Measurements from ENCODE around the gene SCNM1. TPM values are rescaled to one million over a fixed set of nuclear protein-coding genes. Genes with fewer than 3 reads are reported as not detected.
"Not testable (repeated sequence)": the region's sequence is repeated elsewhere in the genome, so short reads cannot be mapped to it uniquely, and the experiment has no call there.

SCNM1 gene
- polyA plus RNA-seq, 1 experiment = 24.9 TPM

DNA sequence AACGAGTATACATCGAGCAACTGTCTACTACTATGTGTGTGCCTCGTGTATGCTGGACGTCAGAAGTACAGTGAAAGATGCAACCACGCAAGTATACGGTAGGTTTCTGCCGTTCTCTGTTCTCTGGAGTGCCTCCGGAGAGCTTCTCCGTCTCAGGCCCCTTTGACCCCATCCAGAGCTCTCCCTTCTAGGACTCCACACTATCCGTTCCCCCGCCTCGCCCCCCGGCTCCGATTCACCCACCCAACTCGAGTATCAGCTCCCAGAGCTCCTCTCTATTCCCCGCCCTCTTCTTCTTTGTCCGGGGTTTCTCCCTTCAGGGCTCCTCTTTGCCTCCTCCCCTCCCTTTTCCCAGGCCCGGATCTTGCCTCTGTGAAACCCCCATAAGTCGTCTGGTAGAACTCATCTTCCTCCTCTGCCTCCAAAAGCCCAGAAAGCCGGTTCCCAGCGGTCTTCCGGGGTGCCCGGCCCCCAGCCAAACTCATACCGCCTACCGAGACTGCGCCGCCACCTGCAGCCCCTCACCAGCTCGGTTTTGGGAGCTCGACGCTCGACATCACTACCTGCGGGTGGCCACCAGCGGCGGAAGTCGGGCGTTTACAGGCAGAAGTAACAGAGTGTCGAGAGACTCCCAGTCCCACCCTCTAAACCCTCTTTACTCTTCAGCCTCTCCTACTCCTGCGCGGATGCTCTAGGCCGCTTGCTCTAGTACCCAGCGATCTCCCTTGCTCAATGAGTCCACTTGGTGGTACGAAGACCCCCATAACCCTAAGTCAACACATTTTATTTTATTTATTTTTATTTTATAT, 23.9 kb downstream of the SCNM1 start, which contains the start of gene VPS72:
VPS72 (minus strand) TSS at position 561 of the 809 bp plus-strand sequence; CDS start at position 485, 76 bp downstream.
- POLR2A ChIA-PET = interaction anchor here (0.5 to 1.5 kb wide), 13 partner anchors 14 to 159 kb away, joined by 3 to 10 read pairs (median 4); partner anchors contain the start of genes PSMD4, TMOD4, TNFAIP8L2 and ZNF687
- CTCF ChIA-PET = interaction anchor here (0.6 to 2.3 kb wide), 5 partner anchors 14 to 181 kb away, joined by 3 to 7 read pairs (median 5); partner anchors contain the start of genes PRUNE1 and TMOD4
- TF ChIP-seq, protein P1, sequence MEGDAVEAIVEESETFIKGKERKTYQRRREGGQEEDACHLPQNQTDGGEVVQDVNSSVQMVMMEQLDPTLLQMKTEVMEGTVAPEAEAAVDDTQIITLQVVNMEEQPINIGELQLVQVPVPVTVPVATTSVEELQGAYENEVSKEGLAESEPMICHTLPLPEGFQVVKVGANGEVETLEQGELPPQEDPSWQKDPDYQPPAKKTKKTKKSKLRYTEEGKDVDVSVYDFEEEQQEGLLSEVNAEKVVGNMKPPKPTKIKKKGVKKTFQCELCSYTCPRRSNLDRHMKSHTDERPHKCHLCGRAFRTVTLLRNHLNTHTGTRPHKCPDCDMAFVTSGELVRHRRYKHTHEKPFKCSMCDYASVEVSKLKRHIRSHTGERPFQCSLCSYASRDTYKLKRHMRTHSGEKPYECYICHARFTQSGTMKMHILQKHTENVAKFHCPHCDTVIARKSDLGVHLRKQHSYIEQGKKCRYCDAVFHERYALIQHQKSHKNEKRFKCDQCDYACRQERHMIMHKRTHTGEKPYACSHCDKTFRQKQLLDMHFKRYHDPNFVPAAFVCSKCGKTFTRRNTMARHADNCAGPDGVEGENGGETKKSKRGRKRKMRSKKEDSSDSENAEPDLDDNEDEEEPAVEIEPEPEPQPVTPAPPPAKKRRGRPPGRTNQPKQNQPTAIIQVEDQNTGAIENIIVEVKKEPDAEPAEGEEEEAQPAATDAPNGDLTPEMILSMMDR (IDR thresholded peaks at IDR 0.05; ENCODE audit: low read depth, low read length) = no peak

DNA sequence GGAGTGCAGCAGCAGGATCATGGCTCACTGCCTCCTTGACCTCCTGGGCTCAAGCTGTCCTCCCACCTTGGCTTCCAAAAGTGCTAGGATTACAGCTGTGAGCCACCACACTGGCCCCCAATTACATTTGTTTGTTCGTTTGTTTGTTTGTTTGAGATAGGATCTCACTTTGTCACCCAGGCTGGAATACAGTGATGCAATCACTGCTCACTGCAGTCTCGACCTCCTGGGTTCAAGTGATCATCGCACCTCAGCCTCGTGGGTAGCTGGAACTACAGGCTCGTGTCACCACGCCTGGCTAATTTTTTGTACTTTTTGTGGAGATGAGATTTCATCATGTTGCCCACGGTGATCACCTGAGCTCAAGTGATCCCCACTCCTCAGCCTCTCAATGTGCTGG, 26.1 kb downstream of the SCNM1 start:
- Histone ChIP-seq H3K9me3 (ENCODE audit: control insufficient read depth, insufficient read depth, low read length) (no peaks in the 10 kb centered on the region), H3K27me3 (ENCODE audit: control insufficient read depth, insufficient read depth, low read length) (no peaks in the 10 kb centered on the region), H3K27ac (ENCODE audit: low read depth, low read length) (no peak overlapping the region), H3K4me3 (ENCODE audit: low read depth, low read length) (no peak overlapping the region)
- no peak for DNase-seq (ENCODE audit: low read depth, low spot score)
- POLR2A ChIA-PET = interaction anchor here (0.7 kb wide), 1 partner anchor 127 kb away, joined by 3 read pairs; no protein-coding TSS in a partner anchor
- TF ChIP-seq, protein P1 (IDR thresholded peaks at IDR 0.05; ENCODE audit: low read depth, low read length) = no peak
- CTCF ChIA-PET = interaction anchor here (0.7 kb wide), 1 partner anchor 161 kb away, joined by 3 read pairs; no protein-coding TSS in a partner anchor

More for the DNA sequence above, 23.9 kb downstream of the SCNM1 start, which contains the start of gene VPS72:
- Histone ChIP-seq H3K27ac (ENCODE audit: low read depth, low read length) (peak within 1 kb of the TSS; percentile 91), H3K4me3 (ENCODE audit: low read depth, low read length) (peak within 1 kb of the TSS; percentile 84), H3K27me3 (ENCODE audit: control insufficient read depth, insufficient read depth, low read length) (no peaks in the 10 kb centered on the region), H3K9me3 (ENCODE audit: control insufficient read depth, insufficient read depth, low read length) (no peaks in the 10 kb centered on the region)
- peak; percentile 76 for DNase-seq (ENCODE audit: low read depth, low spot score)

DNA sequence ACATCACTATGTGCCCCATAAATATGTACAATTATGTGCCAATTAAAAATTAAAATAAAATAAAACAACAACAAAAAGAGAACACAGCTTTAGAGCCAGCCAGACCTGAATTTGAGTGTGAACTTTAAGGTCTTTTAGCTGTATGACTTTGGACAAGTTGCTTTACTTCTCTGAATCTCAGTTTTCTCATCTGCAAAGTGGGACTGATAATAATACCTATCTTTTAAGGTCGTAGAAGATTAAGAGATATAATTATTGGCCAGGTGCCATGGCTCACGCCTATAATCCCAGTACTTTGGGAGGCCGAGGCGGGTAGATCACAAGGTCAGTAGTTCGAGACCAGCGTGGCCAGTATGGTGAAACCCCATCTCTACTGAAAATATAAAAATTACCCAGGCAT, 27.4 kb downstream of the SCNM1 start:
- ChIA-PET POLR2A (no interaction called here), CTCF (interaction anchor here (0.6 kb wide), 1 partner anchor 51 kb away, joined by 4 read pairs; no protein-coding TSS in a partner anchor)
- Histone ChIP-seq H3K4me3 (ENCODE audit: low read depth, low read length) (no peak overlapping the region), H3K27me3 (ENCODE audit: control insufficient read depth, insufficient read depth, low read length) (no peaks in the 10 kb centered on the region), H3K9me3 (ENCODE audit: control insufficient read depth, insufficient read depth, low read length) (no peaks in the 10 kb centered on the region), H3K27ac (ENCODE audit: low read depth, low read length) (no peak overlapping the region)
- DNase-seq (ENCODE audit: low read depth, low spot score) = no peak
- TF ChIP-seq, protein P1 (IDR thresholded peaks at IDR 0.05; ENCODE audit: low read depth, low read length) = no peak

DNA sequence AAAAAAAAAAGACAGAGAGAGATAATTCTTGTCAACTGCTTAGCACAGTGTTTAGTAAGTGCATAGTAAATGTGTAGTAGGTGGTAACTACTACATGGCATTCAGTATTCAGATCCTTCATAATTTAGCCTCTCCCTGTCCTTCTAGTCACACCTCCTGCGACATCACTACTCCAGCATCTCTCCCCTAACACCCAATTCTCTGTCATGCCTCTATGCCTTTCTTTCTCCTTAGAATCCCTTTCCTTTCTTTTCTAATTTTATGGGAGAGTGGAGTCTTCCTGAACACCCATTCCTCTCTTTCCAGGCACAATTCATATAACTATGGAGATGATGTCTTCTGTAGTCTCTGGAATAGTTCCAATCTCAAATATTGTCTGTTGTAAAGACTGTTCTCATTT, 27.9 kb downstream of the SCNM1 start:
- Histone ChIP-seq H3K27me3 (ENCODE audit: control insufficient read depth, insufficient read depth, low read length) (no peaks in the 10 kb centered on the region), H3K4me3 (ENCODE audit: low read depth, low read length) (no peak overlapping the region), H3K27ac (ENCODE audit: low read depth, low read length) (no peak overlapping the region), H3K9me3 (ENCODE audit: control insufficient read depth, insufficient read depth, low read length) (no peaks in the 10 kb centered on the region)
- TF ChIP-seq, protein P1 (IDR thresholded peaks at IDR 0.05; ENCODE audit: low read depth, low read length) = no peak
- ChIA-PET POLR2A (no interaction called here), CTCF (interaction anchor here (4.3 kb wide), 1 partner anchor 58 kb away, joined by 32 read pairs; no protein-coding TSS in a partner anchor)
- no peak for DNase-seq (ENCODE audit: low read depth, low spot score)

DNA sequence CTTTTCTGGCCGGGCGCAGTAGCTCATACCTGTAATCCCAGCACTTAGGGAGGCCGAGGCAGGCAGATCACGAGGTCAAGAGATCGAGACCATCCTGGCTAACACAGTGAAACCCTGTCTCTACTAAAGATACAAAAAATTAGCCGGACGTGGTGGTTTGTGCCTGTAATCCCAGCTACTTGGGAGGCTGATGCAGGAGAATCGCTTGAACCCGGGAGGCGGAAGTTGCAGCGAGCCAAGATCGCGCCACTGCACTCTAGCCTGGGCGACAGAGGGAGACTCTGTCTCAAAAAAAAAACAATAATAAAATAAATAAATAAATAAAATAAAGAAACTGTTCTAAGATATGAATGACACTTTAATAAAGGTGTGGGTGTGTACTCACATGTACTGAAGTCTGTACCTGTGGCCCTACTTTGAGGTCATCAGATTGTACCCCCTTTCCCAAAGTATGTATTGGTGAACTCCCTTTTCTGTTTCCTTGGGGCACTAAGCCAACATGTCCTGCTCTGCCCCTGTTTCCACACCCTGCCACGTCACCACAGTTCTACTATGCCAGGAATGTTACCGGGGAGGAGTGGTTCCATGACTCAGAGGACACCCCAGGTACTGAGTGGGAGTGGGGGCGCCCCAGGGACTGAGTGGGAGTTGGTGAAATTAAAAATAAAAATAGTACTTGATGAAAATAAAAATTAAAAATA, 29.1 kb downstream of the SCNM1 start:
- ChIA-PET CTCF (interaction anchor here (0.6 to 4.3 kb wide), 6 partner anchors 10 to 229 kb away, joined by 3 to 32 read pairs (median 6); no protein-coding TSS in a partner anchor), POLR2A (interaction anchor here (1.6 kb wide), 1 partner anchor 60 kb away, joined by 5 read pairs; the partner anchor contains the start of gene PSMD4)
- H3K4me3 ChIP-seq (ENCODE audit: low read depth, low read length); H3K9me3 ChIP-seq (ENCODE audit: control insufficient read depth, insufficient read depth, low read length); H3K27me3 ChIP-seq (ENCODE audit: control insufficient read depth, insufficient read depth, low read length); DNase-seq (ENCODE audit: low read depth, low spot score): not testable (repeated sequence)
- peak overlapping the region; percentile 61 for H3K27ac ChIP-seq (ENCODE audit: low read depth, low read length)

Data from AG04450 (cell line).